HepG2 (cell line): ENCODE data around the gene RPS25. TPM values are rescaled to one million over a fixed set of nuclear protein-coding genes. Genes with fewer than 3 reads are reported as not detected.

Source experiments
- ATAC-seq: fragments of 200-7000 bp; cut with Tn5 transposase; 3 replicates; pipeline ENCODE4 v1.9.1; 2020; ENCODE audit warnings: mild to moderate bottlenecking, moderate library complexity
- BruUV-seq: library from RNA; stranded (reverse); fragments of 400-500 nt; replicated peaks from 2 replicates; lab custom pipeline; 2021; lab: Mats Ljungman, UMichigan
- CTCF ChIA-PET: fragments of 300-600 bp; formaldehyde crosslinking; extraction: SDS; loops from one replicate; lab custom pipeline; 2021; ENCODE audit warnings: low total read pairs, inconsistent platforms, low intra/inter-chr PET ratio; lab: Yijun Ruan, JAX
- POLR2A ChIA-PET: fragments of 350-600 bp; sonication (Branson Sonifier 250); formaldehyde crosslinking; loops from one replicate; lab custom pipeline; 2020; ENCODE audit warnings: antibody characterized with exemption, inconsistent platforms; lab: Yijun Ruan, JAX
- DNase-seq: peaks from one replicate; pipeline ENCODE4 v3.0.0-alpha.2; 2015; ENCODE audit warnings: low spot score
- FAIRE-seq: peaks from 3 replicates; lab custom pipeline; 2011; peaks lifted over from hg19 to GRCh38; lab: Jason Lieb, UNC
- H2AFZ ChIP-seq: one replicate; pipeline ENCODE4 v1.6.1; 2011; ENCODE audit warnings: low read length, inconsistent platforms
- H3K27ac ChIP-seq: fragments of 300-600 bp; 3 replicates; pipeline ENCODE4 v1.8.0; 2011; ENCODE audit warnings: mixed run types, mild to moderate bottlenecking, mixed read lengths, low read length, inconsistent platforms; ENCODE audit not compliant: insufficient read depth; ENCODE audit errors: extremely low read length
- H3K27me3 ChIP-seq, 2 experiments: fragments of 200-600 bp in 1 of 2; 2 replicates in 1 of 2; 3 replicates in 1 of 2; pipeline versions ENCODE4 v1.6.0 to v1.8.0; 2011; ENCODE audit warnings: low read length in 2 of 2, mild to moderate bottlenecking in 2 of 2, moderate library complexity in 2 of 2, inconsistent platforms in 1 of 2; ENCODE audit not compliant: insufficient read depth in 2 of 2, control insufficient read depth in 1 of 2
- H3K36me3 ChIP-seq, 2 experiments: fragments of 200-600 bp in 1 of 2; replicated peaks in 1 of 2; 2 replicates in 1 of 2; 3 replicates in 1 of 2; pipeline versions ENCODE4 v1.5.1 to v1.8.0; 2011; ENCODE audit warnings: low read length in 2 of 2, inconsistent platforms in 1 of 2; ENCODE audit not compliant: insufficient read depth in 2 of 2, control insufficient read depth in 1 of 2
- H3K4me1 ChIP-seq: 2 replicates; pipeline ENCODE4 v1.5.1; 2012; ENCODE audit warnings: low read length, inconsistent platforms; ENCODE audit not compliant: insufficient read depth
- H3K4me2 ChIP-seq: 2 replicates; pipeline ENCODE4 v1.6.0; 2011; ENCODE audit warnings: low read depth, low read length, inconsistent platforms
- H3K4me3 ChIP-seq, 3 experiments: fragments of 200-600 bp in 1 of 3; sonication (generic), shearing (Covaris generic) in 1 of 3; replicated peaks in 1 of 3; 2 replicates each; pipeline ENCODE4 v1.5.1; 2011 to 2016; ENCODE audit warnings: low read length in 3 of 3, inconsistent platforms in 2 of 3, low read depth in 2 of 3, mild to moderate bottlenecking in 2 of 3, control low read depth in 1 of 3, mixed read lengths in 1 of 3; ENCODE audit not compliant: insufficient read depth in 1 of 3
- H3K79me2 ChIP-seq: one replicate; pipeline ENCODE4 v1.6.1; 2011; ENCODE audit warnings: low read length, inconsistent platforms; ENCODE audit not compliant: insufficient read depth
- H3K9ac ChIP-seq: 2 replicates; pipeline ENCODE4 v1.6.0; 2011; ENCODE audit warnings: mild to moderate bottlenecking, low read depth, low read length, inconsistent platforms; ENCODE audit not compliant: insufficient read depth
- H3K9me3 ChIP-seq: 2 replicates; pipeline ENCODE4 v1.5.1; 2012; ENCODE audit warnings: mild to moderate bottlenecking, low read length
- H4K20me1 ChIP-seq: 2 replicates; pipeline ENCODE4 v1.6.0; 2011; ENCODE audit warnings: inconsistent platforms, mild to moderate bottlenecking, low read length, moderate library complexity; ENCODE audit not compliant: insufficient read depth
- ASH2L ChIP-seq: fragments of 300-600, 200-600 bp; sonication (generic); IDR thresholded peaks from 2 replicates; pipeline ENCODE4 v1.7.0; 2017; ENCODE audit warnings: low read depth, mild to moderate bottlenecking, moderate library complexity, mixed read lengths, low read length; ENCODE audit not compliant: insufficient read length
- PATZ1 ChIP-seq: sonication (generic); formaldehyde crosslinking; IDR thresholded peaks from 2 replicates; pipeline ENCODE4 v1.4.0; 2020; ENCODE audit warnings: missing genetic modification reagents
- RBFOX2 ChIP-seq: fragments of 200-400 bp; formaldehyde crosslinking; IDR thresholded peaks from 2 replicates; pipeline ENCODE4 v1.6.1; 2017; ENCODE audit warnings: low read depth, mild to moderate bottlenecking, low read length
- SAFB2 ChIP-seq: sonication (generic); formaldehyde crosslinking; IDR thresholded peaks from 2 replicates; pipeline ENCODE4 v1.5.1; 2020; ENCODE audit warnings: missing genetic modification reagents, low read depth, mild to moderate bottlenecking, borderline replicate concordance
- SMARCE1 ChIP-seq: fragments of 450-650 bp; IDR thresholded peaks from 2 replicates; pipeline ENCODE4 v1.6.1; 2017; ENCODE audit warnings: borderline replicate concordance
- ZNF512 ChIP-seq: sonication (generic); formaldehyde crosslinking; IDR thresholded peaks from 2 replicates; pipeline ENCODE4 v1.4.0; 2020; ENCODE audit warnings: mild to moderate bottlenecking, missing genetic modification reagents
- ZNF512B ChIP-seq: sonication (generic); formaldehyde crosslinking; IDR thresholded peaks from 2 replicates; pipeline ENCODE4 v1.5.1; 2020; ENCODE audit warnings: missing genetic modification reagents, mild to moderate bottlenecking, borderline replicate concordance
- ZNF703 ChIP-seq: sonication (generic); formaldehyde crosslinking; IDR thresholded peaks from 2 replicates; pipeline ENCODE4 v1.5.1; 2020; ENCODE audit warnings: missing genetic modification reagents, mild to moderate bottlenecking, moderate library complexity, borderline replicate concordance
- ZNF775 ChIP-seq: sonication (generic); formaldehyde crosslinking; IDR thresholded peaks from 2 replicates; pipeline ENCODE4 v1.4.0; 2020; ENCODE audit warnings: missing genetic modification reagents, mild to moderate bottlenecking, moderate library complexity, borderline replicate concordance
- WGBS: methylation state at CpG from one replicate; pipeline ENCODE4 v1.1.6; 2017; ENCODE audit warnings: low lambda C conversion rate; 5-methylcytosine and 5-hydroxymethylcytosine counted together
- in situ Hi-C: cut with HindIII; loops from 2 replicates; pipeline ENCODE4 v1.10.0; 2017; ENCODE audit warnings: low pct_unique_long_range_greater_than_20kb; ENCODE audit not compliant: extremely low pct_ligation_motif_present
- intact Hi-C: fragments of 100-400 bp; cut with micrococcal nuclease; formaldehyde crosslinking; loops from one replicate; pipeline ENCODE4 v1.10.0; 2022; ENCODE audit not compliant: unreplicated experiment
- polyA plus RNA-seq, 8 experiments: library from polyadenylated mRNA; depleted of rRNA in 3 of 8; stranded (reverse) in 7 of 8; unstranded in 1 of 8; fragments of >200 nt; fragmentation: Illumina TruSeq in 4 of 8; extraction: Trizol in 4 of 8; gene quantifications; 2 replicates each; pipeline versions ENCODE4 v1.2.1 to v1.2.3, GENCODE V29; 2011 to 2016; ENCODE audit warnings: low read depth in 4 of 8, missing spikeins in 1 of 8, mixed read lengths in 1 of 8; ENCODE audit not compliant: insufficient read depth in 1 of 8
- total RNA-seq, 5 experiments: library from RNA; depleted of rRNA; stranded (reverse); fragments of >200 nt; fragmentation: Illumina TruSeq; extraction: Trizol; gene quantifications; 2 replicates each; pipeline ENCODE4 v1.2.3, GENCODE V29; 2016; ENCODE audit warnings: low read depth in 1 of 5

RPS25 gene
- total and polyA plus RNA-seq, 2 of the 13 experiments (the other 11 are each of a cell fraction or from before 2014, with no cell fraction given) = 839 to 1,415 TPM

GRCh38 chr11:119030329-119031047, 12.3 kb upstream of the RPS25 start, which contains the start of gene SLC37A4:
Gene SLC37A4 (minus strand): TSS chr11:119030877.
- intact Hi-C loops = loop anchor here (2.0 kb wide), 2 partner anchors 32 to 64 kb away; partner anchors contain the start of gene CENATAC
- peak; percentile 83 for FAIRE-seq
- DNase-seq = peak; percentile 95
- Histone ChIP-seq H3K79me2 (peaks cover 46% of the 10 kb centered on the region), H3K9ac (peak within 1 kb of the TSS; percentile 77), H3K27me3 (no peaks in the 10 kb centered on the region; a peak in 1 of 5 replicates), H2AFZ (peak within 1 kb of the TSS; percentile 80), H3K9me3 (no peaks in the 10 kb centered on the region), H3K4me2 (peak within 1 kb of the TSS; percentile 99), H3K27ac (peak within 1 kb of the TSS; percentile 77), H3K36me3 (peaks cover 0 to 1% of the 10 kb centered on the region in 2 experiments; a peak in 1 of 5 replicates), H3K4me1 (peaks cover 67% of the 10 kb centered on the region), H4K20me1 (no peaks in the 10 kb centered on the region), H3K4me3 (peak within 1 kb of the TSS; percentile 74 to 82 (median 79))
- ChIA-PET POLR2A (interaction anchor here (0.5 to 4.8 kb wide), 11 partner anchors 12 to 184 kb away, joined by 3 to 45 read pairs (median 4); partner anchors contain the start of genes CENATAC, HMBS, HYOU1 and RPS25), CTCF (interaction anchor here (1.0 kb wide), 1 partner anchor 33 kb away, joined by 4 read pairs; the partner anchor contains the start of gene CENATAC)
- no TSS peak for BruUV-seq
- WGBS = 0% methylated on average over 22 of the region's 67 CpGs
- in situ Hi-C loops = no loop called here
- peak; percentile 63 for ATAC-seq
- TF ChIP-seq ZNF512B (CRISPR knock-in tag) (no peak), ASH2L (no peak), PATZ1 (CRISPR knock-in tag) (peak; percentile 73), ZNF512 (no peak), SMARCE1 (no peak), ZNF775 (CRISPR knock-in tag) (no peak), RBFOX2 (peak; percentile 77), ZNF703 (CRISPR knock-in tag) (no peak), SAFB2 (CRISPR knock-in tag) (peak; percentile 51; the same call in 1 of the 2 replicates)
